PFSK-1 (cell line): ENCODE data around the gene VAPA.

Experiments
- FOXP2 ChIP-seq: optimal IDR thresholded peaks from 2 replicates; pipeline ENCODE3; 2011; ENCODE audit warnings: borderline replicate concordance, control low read depth, inconsistent platforms; ENCODE audit not compliant: insufficient read depth; ENCODE audit errors: extremely low read length, extremely low read depth
- POLR2AphosphoS5 ChIP-seq: IDR thresholded peaks from 2 replicates; pipeline ENCODE4 v1.6.1; 2012; ENCODE audit warnings: low read depth, mild to moderate bottlenecking, control low read depth, low read length, moderate library complexity
- REST ChIP-seq, 2 experiments: IDR thresholded peaks; 2 replicates each; pipeline versions ENCODE4 v1.6.1 to v1.8.0; 2011 to 2012; ENCODE audit warnings: low read depth in 2 of 2, low read length in 2 of 2, control low read depth in 1 of 2, inconsistent platforms in 1 of 2, mild to moderate bottlenecking in 1 of 2, moderate library complexity in 1 of 2; ENCODE audit not compliant: insufficient read depth in 1 of 2
- SIN3A ChIP-seq: IDR thresholded peaks from 2 replicates; pipeline ENCODE4 v1.6.1; 2012; ENCODE audit warnings: mild to moderate bottlenecking, low read length, moderate library complexity, borderline replicate concordance; ENCODE audit not compliant: insufficient read depth
- TAF1 ChIP-seq: IDR thresholded peaks from 2 replicates; pipeline ENCODE4 v1.6.1; 2012; ENCODE audit warnings: low read length, control low read depth, borderline replicate concordance; ENCODE audit not compliant: insufficient read depth

The VAPA gene

DNA sequence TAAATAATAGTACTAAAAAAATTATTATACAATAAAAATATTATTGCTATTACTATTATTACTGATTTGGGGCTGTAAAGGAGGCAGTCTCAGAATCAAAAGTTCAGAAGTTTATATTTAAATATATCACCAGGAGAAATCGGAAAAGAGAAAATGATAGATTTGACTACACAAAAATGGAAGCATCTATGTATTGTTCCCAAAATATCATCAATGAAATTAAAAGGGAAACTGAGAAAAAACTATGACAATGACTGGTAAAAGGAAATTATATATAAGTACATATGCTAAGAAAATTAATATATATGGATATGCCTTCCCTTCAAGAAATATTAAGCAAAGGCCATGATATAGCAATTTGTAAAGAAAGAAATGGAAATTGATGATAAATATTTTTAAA, 35.7 kb upstream of the VAPA start:
- TF ChIP-seq POLR2AphosphoS5: no peak
- no peak for TF ChIP-seq TAF1
- no peak for TF ChIP-seq REST (IDR thresholded peaks at IDR 0.05; ENCODE audit: insufficient read depth in 1 of 2, low read depth in 2 of 2, low read length in 2 of 2)
- no peak for TF ChIP-seq SIN3A

GRCh38 chr18:9878783-9879242, 35.0 kb upstream of the VAPA start:
- TF ChIP-seq TAF1: no peak
- TF ChIP-seq POLR2AphosphoS5: no peak
- TF ChIP-seq REST (IDR thresholded peaks at IDR 0.05; ENCODE audit: insufficient read depth in 1 of 2, low read depth in 2 of 2, low read length in 2 of 2): no peak
- no peak for TF ChIP-seq FOXP2
- TF ChIP-seq SIN3A: no peak

DNA sequence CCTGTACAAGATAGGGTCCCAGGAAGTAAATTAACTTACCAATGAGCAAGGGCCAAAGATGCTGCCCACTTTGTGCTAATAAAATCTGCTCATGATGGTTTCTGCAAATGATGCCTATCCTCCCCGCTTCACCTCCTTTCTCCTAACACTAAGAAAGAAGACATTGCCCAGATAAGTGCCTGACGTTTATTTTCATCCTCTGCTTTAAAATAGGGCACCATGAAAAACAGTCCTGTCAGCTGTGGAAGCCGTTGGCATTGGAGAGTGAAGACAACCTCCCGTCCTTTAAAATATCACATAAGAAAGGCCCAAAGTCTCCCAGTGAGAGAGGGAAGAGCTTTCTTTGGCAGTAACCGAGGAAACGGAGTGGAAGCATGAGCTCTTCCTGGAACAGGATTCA, 29.7 kb upstream of the VAPA start:
- no peak for TF ChIP-seq TAF1
- no peak for TF ChIP-seq SIN3A
- no peak for TF ChIP-seq FOXP2
- no peak for TF ChIP-seq POLR2AphosphoS5

GRCh38 chr18:9884532-9885140, 29.2 kb upstream of the VAPA start:
- TF ChIP-seq FOXP2 (no peak), SIN3A (no peak), REST (IDR thresholded peaks at IDR 0.05; ENCODE audit: insufficient read depth in 1 of 2, low read depth in 2 of 2, low read length in 2 of 2) (no peak), TAF1 (no peak), POLR2AphosphoS5 (no peak)

GRCh38 chr18:9885170-9886004, 28.4 kb upstream of the VAPA start, which contains the start of gene TXNDC2:
TXNDC2 (plus strand) TSS chr18:9885973; CDS start chr18:9886681, 708 bp downstream.
- no peak for TF ChIP-seq REST (IDR thresholded peaks at IDR 0.05; ENCODE audit: insufficient read depth in 1 of 2, low read depth in 2 of 2, low read length in 2 of 2)
- TF ChIP-seq TAF1: no peak
- TF ChIP-seq POLR2AphosphoS5: no peak
- no peak for TF ChIP-seq FOXP2
- TF ChIP-seq SIN3A: no peak
